GM19043 (cell line): ENCODE measurements around the gene STON2.

Experiments used
- ATAC-seq: cut with Tn5 transposase; IDR thresholded peaks from one replicate; pipeline ENCODE4 v1.9.1; 2021; ENCODE audit warnings: low read depth; ENCODE audit not compliant: unreplicated experiment

Gene STON2

GRCh38 chr14:81337073-81337472, 63.1 kb downstream of the STON2 start:
- ATAC-seq: no peak

- ATAC-seq: no peak
These were observed 64.1 kb downstream of the STON2 start for GRCh38 chr14:81336009-81336408.

GRCh38 chr14:81332725-81333124, 67.4 kb downstream of the STON2 start:
- ATAC-seq: no peak

GRCh38 chr14:81331229-81332021, 68.7 kb downstream of the STON2 start:
- ATAC-seq: no peak

GRCh38 chr14:81330619-81331122, 69.5 kb downstream of the STON2 start:
- ATAC-seq: no peak

- ATAC-seq: no peak
These were observed 70.3 kb downstream of the STON2 start for GRCh38 chr14:81329640-81330381.

- no peak for ATAC-seq
These were observed 73.7 kb downstream of the STON2 start for GRCh38 chr14:81326451-81326850.

- no peak for ATAC-seq
These were observed 76.1 kb downstream of the STON2 start for GRCh38 chr14:81324011-81324410.

GRCh38 chr14:81323093-81323492, 77.0 kb downstream of the STON2 start:
- no peak for ATAC-seq

- no peak for ATAC-seq
These were observed 80.2 kb downstream of the STON2 start for GRCh38 chr14:81319946-81320345.

GRCh38 chr14:81319314-81319713, 80.8 kb downstream of the STON2 start:
- no peak for ATAC-seq

GRCh38 chr14:81315341-81315740, 84.8 kb downstream of the STON2 start:
- no peak for ATAC-seq

- no peak for ATAC-seq
These were observed 85.5 kb downstream of the STON2 start for GRCh38 chr14:81314443-81315175.

- ATAC-seq: no peak
These were observed 86.2 kb downstream of the STON2 start for GRCh38 chr14:81313775-81314429.

- ATAC-seq: no peak
These were observed 86.9 kb downstream of the STON2 start for GRCh38 chr14:81313200-81313599.

GRCh38 chr14:81312289-81312876, 87.7 kb downstream of the STON2 start:
- ATAC-seq: no peak

GRCh38 chr14:81311778-81312177, 88.3 kb downstream of the STON2 start:
- no peak for ATAC-seq

- ATAC-seq: no peak
These were observed 89.0 kb downstream of the STON2 start for GRCh38 chr14:81311141-81311540.

- ATAC-seq: no peak
These were observed 89.5 kb downstream of the STON2 start for GRCh38 chr14:81310606-81311005.

- ATAC-seq: no peak
These were observed 90.6 kb downstream of the STON2 start for GRCh38 chr14:81309511-81309910.
